Body of pancreas (tissue), 4 donors: Measurements from ENCODE around the gene DDR1. TPM values are rescaled to one million over a fixed set of nuclear protein-coding genes. Genes with fewer than 3 reads are reported as not detected.
"Not testable (repeated sequence)": the region's sequence is repeated elsewhere in the genome, so short reads cannot be mapped to it uniquely, and the experiment has no call there.

Experiments
- ATAC-seq: fragments of 150-250 bp; one replicate; pipeline ENCODE4 v1.9.1; 2016
- DNase-seq, 4 donors: peaks; one replicate each; pipeline ENCODE4 v3.0.0-alpha.2; 2019
- H3K27ac ChIP-seq, 4 donors: fragments of 200-600 bp; sonication (generic); 1 replicate in 3 of 4; 2 replicates in 1 of 4; pipeline versions ENCODE4 v1.5.1 to v1.6.1; 2016 to 2019; ENCODE audit warnings: mild to moderate bottlenecking in 1 of 4, mixed read lengths in 1 of 4, moderate library complexity in 1 of 4
- H3K27me3 ChIP-seq, 2 donors: fragments of 200-600 bp; sonication (generic); one replicate each; pipeline ENCODE4 v1.6.0; 2016; ENCODE audit warnings: mild to moderate bottlenecking in 1 of 2
- H3K36me3 ChIP-seq, 2 donors: fragments of 200-600 bp; sonication (generic); replicated peaks in 1 of 2; 2 replicates each; pipeline ENCODE4 v1.5.1; 2016; ENCODE audit warnings: low read depth in 2 of 2; ENCODE audit not compliant: insufficient read depth in 1 of 2
- H3K4me1 ChIP-seq: fragments of 200-600 bp; sonication (generic); one replicate; pipeline ENCODE4 v1.6.0; 2016
- H3K4me3 ChIP-seq, 2 donors: fragments of 200-600 bp; sonication (generic); 1 replicate in 1 of 2; 2 replicates in 1 of 2; pipeline ENCODE4 v1.5.1; 2016 to 2019
- H3K9me3 ChIP-seq, 3 donors: fragments of 200-600 bp; sonication (generic); 1 replicate in 2 of 3; 2 replicates in 1 of 3; pipeline ENCODE4 v1.5.1; 2016
- CTCF ChIP-seq, 7 experiments: fragments of 450-650 bp in 4 of 7; fragments of 200-600 bp in 3 of 7; sonication (generic) in 3 of 7; IDR thresholded peaks; one replicate each; pipeline ENCODE4 v1.5.1; 2016 to 2019; ENCODE audit warnings: antibody characterized with exemption in 7 of 7
- POLR2A ChIP-seq, 3 donors: fragments of 450-650 bp; IDR thresholded peaks; one replicate each; pipeline ENCODE4 v1.6.1; 2016; ENCODE audit warnings: antibody characterized with exemption in 3 of 3, mild to moderate bottlenecking in 2 of 3
- WGBS, 2 donors: methylation state at CpG; one replicate each; pipeline ENCODE4 v1.1.5; 2017; 5-methylcytosine and 5-hydroxymethylcytosine counted together
- intact Hi-C: fragments of 100-400 bp; cut with DNase I; formaldehyde crosslinking; loops from one replicate; pipeline ENCODE4 v1.15.1; 2023
- total RNA-seq, 2 donors: library from RNA; depleted of rRNA; stranded (reverse); fragments of >200 nt; gene quantifications; one replicate each; pipeline ENCODE4 v1.1.0, GENCODE V29; 2016

The DDR1 gene
- total RNA-seq, 2 donors from 2014 or later: 90.3 to 97.3 TPM

- no peaks in the 10 kb centered on the region for H3K27me3 ChIP-seq
- WGBS, 2 donors: 42 to 59% methylated on average over 5 of the region's 5 CpGs
- H3K36me3 ChIP-seq: no peaks in the 10 kb centered on the region
- TF ChIP-seq POLR2A (IDR thresholded peaks at IDR 0.05) (no peak), CTCF (IDR thresholded peaks at IDR 0.05) (no peak)
- intact Hi-C loops: no loop called here
- peaks cover 0 to 3% (median 0%) of the 10 kb centered on the region in 3 donors for H3K9me3 ChIP-seq
- H3K4me3 ChIP-seq: no peak overlapping the region
- no peaks in the 10 kb centered on the region for H3K4me1 ChIP-seq
- ATAC-seq (no peak), DNase-seq (no peak)
- no peak overlapping the region for H3K27ac ChIP-seq
Observed at GRCh38 chr6:30857549-30857948, 26.8 kb upstream of the DDR1 start.

GRCh38 chr6:30859726-30860125, 24.6 kb upstream of the DDR1 start:
- H3K9me3 ChIP-seq, H3K27me3 ChIP-seq, ATAC-seq, H3K36me3 ChIP-seq, H3K4me3 ChIP-seq, intact Hi-C loops, H3K27ac ChIP-seq, H3K4me1 ChIP-seq, DNase-seq: not testable (repeated sequence)
- 90 to 92% methylated on average over 2 to 4 of the region's 4 CpGs for WGBS, 2 donors

- ATAC-seq: no peak
- intact Hi-C loops: no loop called here
Observed at GRCh38 chr6:30861257-30862048, 22.9 kb upstream of the DDR1 start.

GRCh38 chr6:30862156-30862875, 22.0 kb upstream of the DDR1 start:
- DNase-seq (no peak), ATAC-seq (peak; percentile 33)
- WGBS, 2 donors: 61 to 62% methylated on average over 10 of the region's 10 CpGs
- H3K27me3 ChIP-seq: no peaks in the 10 kb centered on the region
- intact Hi-C loops: no loop called here
- no peaks in the 10 kb centered on the region for H3K36me3 ChIP-seq
- H3K27ac ChIP-seq: no peak overlapping the region
- H3K4me1 ChIP-seq: no peaks in the 10 kb centered on the region
- TF ChIP-seq POLR2A (IDR thresholded peaks at IDR 0.05) (no peak), CTCF (IDR thresholded peaks at IDR 0.05) (no peak)
- no peak overlapping the region for H3K4me3 ChIP-seq
- peaks cover 0 to 3% (median 0%) of the 10 kb centered on the region in 3 donors for H3K9me3 ChIP-seq

More at GRCh38 chr6:30861257-30862048, 22.9 kb upstream of the DDR1 start:
- peaks cover 0 to 3% (median 0%) of the 10 kb centered on the region in 3 donors for H3K9me3 ChIP-seq
- no peak overlapping the region for H3K4me3 ChIP-seq
- WGBS, 2 donors: 44 to 58% methylated on average over 3 of the region's 3 CpGs
- DNase-seq: no peak
- no peaks in the 10 kb centered on the region for H3K36me3 ChIP-seq
- H3K4me1 ChIP-seq: no peaks in the 10 kb centered on the region
- no peaks in the 10 kb centered on the region for H3K27me3 ChIP-seq
- TF ChIP-seq CTCF (IDR thresholded peaks at IDR 0.05): no peak
- no peak for TF ChIP-seq POLR2A (IDR thresholded peaks at IDR 0.05)
- no peak overlapping the region for H3K27ac ChIP-seq

- no peaks in the 10 kb centered on the region for H3K4me1 ChIP-seq
- H3K36me3 ChIP-seq: no peaks in the 10 kb centered on the region
- ATAC-seq (no peak), DNase-seq (no peak)
- H3K27ac ChIP-seq: no peak overlapping the region
- no peak overlapping the region for H3K4me3 ChIP-seq
- TF ChIP-seq POLR2A (IDR thresholded peaks at IDR 0.05): no peak
- TF ChIP-seq CTCF (IDR thresholded peaks at IDR 0.05): no peak
- intact Hi-C loops: no loop called here
- no peaks in the 10 kb centered on the region for H3K27me3 ChIP-seq
- H3K9me3 ChIP-seq: peaks cover 0 to 3% (median 0%) of the 10 kb centered on the region in 3 donors
- WGBS, 2 donors: 66 to 87% methylated on average over 4 of the region's 4 CpGs
Observed at GRCh38 chr6:30864325-30864724, 20.0 kb upstream of the DDR1 start.

- ATAC-seq, intact Hi-C loops, H3K4me3 ChIP-seq: not testable (repeated sequence)
Observed at GRCh38 chr6:30869241-30869749, 15.0 kb upstream of the DDR1 start.

More at GRCh38 chr6:30869241-30869749, 15.0 kb upstream of the DDR1 start:
- not testable (repeated sequence) for H3K36me3 ChIP-seq, DNase-seq, H3K4me1 ChIP-seq, H3K27me3 ChIP-seq, H3K9me3 ChIP-seq, H3K27ac ChIP-seq
- 78 to 81% methylated on average over 12 of the region's 12 CpGs for WGBS, 2 donors
